ENCODE results near the gene SLAMF1.
"Not testable (repeated sequence)": the region's sequence is repeated elsewhere in the genome, so short reads cannot be mapped to it uniquely, and the experiment has no call there.

Gene SLAMF1

DNA sequence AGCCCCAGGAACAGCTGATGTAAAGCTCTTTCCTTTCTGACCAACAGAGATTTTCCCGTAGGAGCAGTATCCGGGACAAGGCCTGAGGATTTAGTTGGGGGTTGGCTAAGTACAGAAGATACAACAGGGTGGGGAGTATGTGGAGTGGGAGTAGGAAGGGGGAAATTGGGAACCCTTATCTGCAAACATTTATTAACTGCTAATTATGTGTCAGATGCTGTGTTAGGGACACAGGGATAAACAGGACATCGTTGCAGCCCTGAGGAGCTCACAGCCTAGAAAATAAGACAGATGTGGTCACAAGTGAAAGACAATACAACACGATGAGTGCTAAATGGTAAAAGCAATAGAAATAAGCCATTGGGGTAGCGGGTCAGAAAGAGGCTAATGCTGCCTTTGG is 79.5 kb downstream of the SLAMF1 start:
- no peak for TF ChIP-seq CTCF (IDR thresholded peaks at IDR 0.05; ENCODE audit: low read length, missing control alignments)
- no peak for DNase-seq (ENCODE audit: low read depth)
- H3K4me3 ChIP-seq (replicated peaks; ENCODE audit: low read depth, low read length): no peak overlapping the region

DNA sequence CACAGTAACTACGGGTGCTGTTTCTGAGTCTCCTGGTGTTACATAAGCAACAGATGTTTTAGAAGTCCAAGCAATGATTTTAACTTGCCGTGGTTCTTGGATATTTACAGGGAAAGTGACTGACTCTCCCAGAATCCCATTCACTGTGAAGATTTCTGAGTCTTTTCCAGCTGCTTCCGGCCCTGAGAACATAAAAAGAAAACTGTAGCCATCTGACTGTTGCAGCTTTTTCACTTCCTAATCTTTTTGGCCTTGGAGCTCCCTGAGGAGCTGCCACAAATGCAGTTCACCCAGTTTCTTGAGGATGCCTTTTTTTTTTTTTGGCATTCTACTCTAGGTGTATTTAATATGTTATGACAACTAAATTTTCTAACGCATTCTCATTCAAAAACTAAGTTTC is 81.3 kb downstream of the SLAMF1 start:
- DNase-seq (ENCODE audit: low read depth): no peak
- no peak for TF ChIP-seq CTCF (IDR thresholded peaks at IDR 0.05; ENCODE audit: low read length, missing control alignments)
- H3K4me3 ChIP-seq (replicated peaks; ENCODE audit: low read depth, low read length): no peak overlapping the region

GRCh38 chr1:160563230-160563629 is 83.6 kb downstream of the SLAMF1 start:
- H3K4me3 ChIP-seq (replicated peaks; ENCODE audit: low read depth, low read length); DNase-seq (ENCODE audit: low read depth): not testable (repeated sequence)

DNA sequence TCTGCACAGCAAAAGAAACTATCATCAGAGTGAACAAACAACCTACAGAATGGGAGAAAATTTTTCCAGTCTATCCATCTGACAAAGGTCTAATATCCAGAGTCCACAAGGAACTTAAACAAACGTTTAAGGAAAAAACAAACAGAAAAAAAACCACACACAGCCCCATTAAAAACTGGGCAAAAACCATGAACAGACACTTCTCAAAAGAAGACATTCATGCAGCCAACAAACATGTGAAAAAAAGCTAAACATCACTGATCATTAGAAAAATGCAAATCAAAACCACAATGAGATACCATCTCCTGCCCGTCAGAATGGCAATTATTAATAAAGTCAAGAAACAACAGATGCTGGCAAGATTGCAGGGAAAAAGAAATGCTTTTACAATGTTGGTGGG is 84.1 kb downstream of the SLAMF1 start:
- not testable (repeated sequence) for DNase-seq (ENCODE audit: low read depth); H3K4me3 ChIP-seq (replicated peaks; ENCODE audit: low read depth, low read length)

DNA sequence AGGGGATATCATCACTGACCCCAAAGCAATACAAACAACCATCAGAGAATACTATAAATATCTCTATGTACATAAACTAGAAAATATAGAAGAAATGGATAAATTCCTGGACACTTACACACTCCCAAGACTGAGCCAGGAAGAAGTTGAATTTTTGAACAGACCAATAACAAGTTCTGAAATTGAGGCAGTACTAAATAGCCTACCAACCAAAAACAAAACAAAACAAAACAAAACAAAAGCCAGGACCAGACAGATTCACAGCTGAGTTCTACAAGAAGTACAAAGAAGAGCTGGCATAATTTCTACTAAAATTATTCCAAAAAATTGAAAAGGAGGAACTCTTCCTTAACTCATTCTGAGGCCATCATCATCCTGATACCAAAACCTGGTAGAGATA is 86.0 kb downstream of the SLAMF1 start:
- no peak overlapping the region for H3K4me3 ChIP-seq (replicated peaks; ENCODE audit: low read depth, low read length)
- no peak for TF ChIP-seq CTCF (IDR thresholded peaks at IDR 0.05; ENCODE audit: low read length, missing control alignments)
- DNase-seq (ENCODE audit: low read depth): no peak

GRCh38 chr1:160560045-160560705 is 86.7 kb downstream of the SLAMF1 start:
- no peak for DNase-seq (ENCODE audit: low read depth)
- H3K4me3 ChIP-seq (replicated peaks; ENCODE audit: low read depth, low read length): no peak overlapping the region

GRCh38 chr1:160559437-160559836 is 87.4 kb downstream of the SLAMF1 start:
- not testable (repeated sequence) for DNase-seq (ENCODE audit: low read depth); H3K4me3 ChIP-seq (replicated peaks; ENCODE audit: low read depth, low read length)

More at GRCh38 chr1:160560045-160560705, 86.7 kb downstream of the SLAMF1 start:
- TF ChIP-seq CTCF (IDR thresholded peaks at IDR 0.05; ENCODE audit: low read length, missing control alignments): no peak

DNA sequence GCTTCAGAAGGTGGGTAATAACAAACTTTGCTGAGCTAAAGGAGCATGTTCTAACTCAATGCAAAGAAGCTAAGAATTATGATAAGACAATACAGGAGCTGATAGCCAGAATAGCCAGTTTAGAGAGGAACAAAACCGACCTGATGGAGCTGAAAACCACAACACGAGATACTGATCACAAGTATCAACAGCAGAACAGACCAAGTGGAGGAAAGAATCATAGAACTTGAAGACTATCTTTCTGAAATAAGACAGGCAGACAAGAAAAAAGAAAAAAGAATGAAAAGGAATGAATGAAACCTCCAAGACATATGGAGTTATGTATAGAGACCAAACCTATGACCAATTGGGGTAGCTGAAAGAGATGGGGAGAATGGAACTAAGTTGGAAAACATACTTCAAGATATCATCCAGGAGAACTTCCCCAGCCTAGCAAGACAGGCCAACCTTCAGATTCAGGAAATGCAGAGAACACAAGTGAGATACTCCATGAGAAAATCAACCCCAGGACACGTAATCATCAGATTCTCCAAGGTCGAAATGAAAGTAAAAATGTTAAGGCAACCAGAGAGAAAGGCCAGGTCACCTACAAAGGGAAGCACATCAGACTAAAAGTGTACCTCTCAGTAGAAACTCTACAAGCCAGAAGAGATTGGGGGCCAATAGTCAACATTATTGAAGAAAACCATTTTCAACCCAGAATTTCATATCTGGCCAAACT is 88.0 kb downstream of the SLAMF1 start:
- no peak for TF ChIP-seq CTCF (IDR thresholded peaks at IDR 0.05; ENCODE audit: low read length, missing control alignments)
- H3K4me3 ChIP-seq (replicated peaks; ENCODE audit: low read depth, low read length): no peak overlapping the region
- DNase-seq (ENCODE audit: low read depth): no peak

Data from fibroblast of pulmonary artery (primary cell).